IMR-90 (cell line): ENCODE results near the gene WRAP73. TPM values are rescaled to one million over a fixed set of nuclear protein-coding genes. Genes with fewer than 3 reads are reported as not detected.

Source experiments
- ATAC-seq: fragments of 200-7000 bp; cut with Tn5 transposase; 2 replicates; pipeline ENCODE4 v1.9.1; 2020; ENCODE audit warnings: low read depth, mild to moderate bottlenecking, moderate library complexity
- BruUV-seq: library from RNA; stranded (reverse); fragments of 400-500 nt; replicated peaks from 2 replicates; lab custom pipeline; 2021; lab: Mats Ljungman, UMichigan
- CTCF ChIA-PET: fragments of 300-600 bp; formaldehyde crosslinking; extraction: SDS; loops from one replicate; lab custom pipeline; 2021; ENCODE audit warnings: antibody characterized with exemption; lab: Yijun Ruan, JAX
- POLR2A ChIA-PET: fragments of 300-600 bp; sonication (Branson Sonifier 250); formaldehyde crosslinking; loops from one replicate; lab custom pipeline; 2022; ENCODE audit warnings: antibody characterized with exemption; ENCODE audit not compliant: unreplicated experiment; lab: Charles Lee
- DNase-seq: peaks from one replicate; pipeline ENCODE4 v3.0.0; 2013
- H2AFZ ChIP-seq: replicated peaks from 2 replicates; pipeline ENCODE3; 2013; ENCODE audit warnings: low read length, mild to moderate bottlenecking; ENCODE audit not compliant: poor library complexity
- H2AK5ac ChIP-seq: 2 replicates; pipeline ENCODE4 v1.6.1; 2013; ENCODE audit warnings: low read depth, low read length, inconsistent platforms
- H2AK9ac ChIP-seq: replicated peaks from 2 replicates; pipeline ENCODE3; 2013; ENCODE audit warnings: mild to moderate bottlenecking, low read depth, low read length, moderate library complexity; ENCODE audit not compliant: poor library complexity
- H2BK120ac ChIP-seq: 2 replicates; pipeline ENCODE4 v1.6.1; 2013; ENCODE audit warnings: low read depth, low read length, inconsistent platforms
- H2BK15ac ChIP-seq: 3 replicates; pipeline ENCODE4 v1.6.1; 2013; ENCODE audit warnings: low read depth, low read length, inconsistent platforms
- H2BK20ac ChIP-seq: 2 replicates; pipeline ENCODE4 v1.6.1; 2013; ENCODE audit warnings: low read depth, mild to moderate bottlenecking, inconsistent platforms, low read length, moderate library complexity
- H2BK5ac ChIP-seq: 2 replicates; pipeline ENCODE4 v1.6.1; 2013; ENCODE audit warnings: mild to moderate bottlenecking, low read depth, low read length, inconsistent platforms; ENCODE audit not compliant: poor library complexity, severe bottlenecking
- H3K14ac ChIP-seq: replicated peaks from 2 replicates; pipeline ENCODE4 v1.6.1; 2013; ENCODE audit warnings: low read depth, low read length, inconsistent platforms
- H3K18ac ChIP-seq: 2 replicates; pipeline ENCODE4 v1.6.1; 2013; ENCODE audit warnings: low read depth, low read length, control low read depth
- H3K23ac ChIP-seq: 2 replicates; pipeline ENCODE4 v1.6.1; 2013; ENCODE audit warnings: low read depth, low read length, inconsistent platforms
- H3K27ac ChIP-seq: 2 replicates; pipeline ENCODE4 v1.5.1; 2013; ENCODE audit warnings: mild to moderate bottlenecking, control low read depth, low read length; ENCODE audit not compliant: insufficient read depth
- H3K27me3 ChIP-seq: 2 replicates; pipeline ENCODE4 v1.6.1; 2013; ENCODE audit warnings: low read length; ENCODE audit not compliant: control insufficient read depth, insufficient read depth
- H3K36me3 ChIP-seq: 2 replicates; pipeline ENCODE4 v1.6.1; 2013; ENCODE audit warnings: low read length, mixed read lengths; ENCODE audit not compliant: control insufficient read depth, insufficient read depth
- H3K4ac ChIP-seq: 2 replicates; pipeline ENCODE4 v1.6.1; 2013; ENCODE audit warnings: low read depth, low read length, inconsistent platforms
- H3K4me1 ChIP-seq: 2 replicates; pipeline ENCODE4 v1.6.1; 2013; ENCODE audit warnings: low read length, mixed read lengths; ENCODE audit not compliant: control insufficient read depth, insufficient read depth
- H3K4me2 ChIP-seq: 2 replicates; pipeline ENCODE4 v1.6.1; 2013; ENCODE audit warnings: low read depth, mild to moderate bottlenecking, control low read depth, low read length, moderate library complexity
- H3K4me3 ChIP-seq: 2 replicates; pipeline ENCODE4 v1.5.1; 2013; ENCODE audit warnings: low read depth, mild to moderate bottlenecking, control low read depth, low read length, moderate library complexity; ENCODE audit not compliant: insufficient read depth
- H3K56ac ChIP-seq: 2 replicates; pipeline ENCODE4 v1.6.1; 2013; ENCODE audit warnings: low read length, inconsistent platforms; ENCODE audit not compliant: insufficient read depth; ENCODE audit errors: extremely low read depth
- H3K79me1 ChIP-seq, 2 experiments: 2 replicates each; pipeline ENCODE4 v1.6.1; 2013; ENCODE audit warnings: low read length in 2 of 2, inconsistent platforms in 1 of 2, low read depth in 1 of 2
- H3K9ac ChIP-seq: 2 replicates; pipeline ENCODE4 v1.6.1; 2013; ENCODE audit warnings: low read depth, low read length, control low read depth
- H3K9me1 ChIP-seq: 2 replicates; pipeline ENCODE4 v1.6.1; 2013; ENCODE audit warnings: low read length, inconsistent platforms; ENCODE audit not compliant: insufficient read depth
- H3K9me3 ChIP-seq: 2 replicates; pipeline ENCODE4 v1.6.1; 2013; ENCODE audit warnings: low read length; ENCODE audit not compliant: control insufficient read depth, insufficient read depth
- H4K20me1 ChIP-seq: 2 replicates; pipeline ENCODE4 v1.6.1; 2013; ENCODE audit warnings: low read length, inconsistent platforms; ENCODE audit not compliant: insufficient read depth
- H4K5ac ChIP-seq: 2 replicates; pipeline ENCODE4 v1.6.1; 2013; ENCODE audit warnings: mild to moderate bottlenecking, low read depth, low read length, control low read depth
- H4K8ac ChIP-seq, 2 experiments: 2 replicates each; pipeline ENCODE4 v1.6.1; 2013; ENCODE audit warnings: low read depth in 2 of 2, low read length in 2 of 2, control low read depth in 1 of 2, inconsistent platforms in 1 of 2
- H4K91ac ChIP-seq: 2 replicates; pipeline ENCODE4 v1.6.1; 2013; ENCODE audit warnings: low read depth, low read length, inconsistent platforms; ENCODE audit not compliant: insufficient read depth
- CHD1 ChIP-seq: IDR thresholded peaks from 2 replicates; pipeline ENCODE4 v1.6.1; 2012; ENCODE audit warnings: low read depth, low read length, improper control_type of control experiment
- FOS ChIP-seq: fragments of 150-350 bp; IDR thresholded peaks from 2 replicates; pipeline ENCODE4 v1.6.1; 2016; ENCODE audit warnings: low read depth, low read length
- MXI1 ChIP-seq: IDR thresholded peaks from 2 replicates; pipeline ENCODE4 v1.6.1; 2012; ENCODE audit warnings: low read depth, mild to moderate bottlenecking, low read length, moderate library complexity, borderline replicate concordance
- SMC3 ChIP-seq: fragments of 150-350 bp; IDR thresholded peaks from 2 replicates; pipeline ENCODE4 v1.6.1; 2016; ENCODE audit warnings: low read depth, mild to moderate bottlenecking, antibody characterized with exemption, low read length, moderate library complexity
- WGBS, 2 experiments: methylation state at CpG; one replicate each; pipeline versions ENCODE4 v1.1.5 to v1.1.7; 2013; ENCODE audit warnings: missing lambda C conversion rate in 2 of 2; ENCODE audit not compliant: insufficient read length in 1 of 2; ENCODE audit errors: extremely low coverage in 2 of 2; 5-methylcytosine and 5-hydroxymethylcytosine counted together
- dilution Hi-C: fragments of 300-500 bp; cut with HindIII; formaldehyde crosslinking; loops from one replicate; pipeline ENCODE4 v1.14.3; 2018; ENCODE audit warnings: low sequenced_read_pairs; ENCODE audit not compliant: unreplicated experiment
- in situ Hi-C: fragments of 300-500 bp; cut with MboI; formaldehyde crosslinking; loops from 3 replicates; pipeline ENCODE4 v1.14.3; 2019; ENCODE audit warnings: low sequenced_read_pairs, inconsistent platforms, mixed read lengths
- intact Hi-C: fragments of 100-400 bp; cut with micrococcal nuclease; formaldehyde crosslinking; loops from 2 replicates; pipeline ENCODE4 v1.10.0; 2022
- polyA plus RNA-seq, 3 experiments: library from polyadenylated mRNA; depleted of rRNA; stranded (reverse); fragments of >200 nt; gene quantifications; 2 replicates each; pipeline ENCODE4 v1.2.3, GENCODE V29; 2012; ENCODE audit warnings: low replicate concordance in 1 of 3
- total RNA-seq: library from RNA; depleted of rRNA; stranded (reverse); fragments of >200 nt; gene quantifications from 2 replicates; pipeline ENCODE4 v1.2.3, GENCODE V29; 2012
- TF ChIP-seq, protein P1 (sequence below): fragments of 150-350 bp; IDR thresholded peaks from 2 replicates; pipeline ENCODE4 v1.6.1; 2017; ENCODE audit warnings: mild to moderate bottlenecking, antibody characterized with exemption, low read length, low read depth

Gene WRAP73
- total and polyA plus RNA-seq, 2 of the 4 experiments (the other 2 are of a cell fraction): 10.8 to 23.6 TPM

- H3K9ac ChIP-seq: no peak overlapping the region
- H3K4me1 ChIP-seq: peaks cover 18% of the 10 kb centered on the region
- H3K14ac ChIP-seq: no peak overlapping the region
- no peaks in the 10 kb centered on the region for H3K9me3 ChIP-seq
- H4K8ac ChIP-seq: no peak overlapping the region
- H2BK5ac ChIP-seq: no peak overlapping the region
- no peak for DNase-seq
- in situ Hi-C loops: no loop called here
- peaks cover 29% of the 10 kb centered on the region; the same call in 1 of the 2 replicates for H3K27me3 ChIP-seq
- WGBS, 2 experiments: 11% methylated on average over 5 of the region's 27 CpGs; no CpG with 5 or more reads in 1 of the 2 experiments
- no peaks in the 10 kb centered on the region for H4K20me1 ChIP-seq
- no peak overlapping the region for H3K4ac ChIP-seq
- no peak overlapping the region for H3K27ac ChIP-seq
- peak overlapping the region; percentile 15; the same call in 1 of the 2 replicates for H3K4me2 ChIP-seq
- H3K9me1 ChIP-seq: no peaks in the 10 kb centered on the region
- no peak overlapping the region for H2AK5ac ChIP-seq
- H2BK20ac ChIP-seq: no peak overlapping the region
- no peak overlapping the region for H2AK9ac ChIP-seq
- H4K91ac ChIP-seq: no peak overlapping the region
- no peak overlapping the region for H3K23ac ChIP-seq
- POLR2A ChIA-PET: no interaction called here
- no peak overlapping the region for H3K56ac ChIP-seq
- BruUV-seq: no TSS peak
- TF ChIP-seq FOS: no peak
- TF ChIP-seq, protein P1, sequence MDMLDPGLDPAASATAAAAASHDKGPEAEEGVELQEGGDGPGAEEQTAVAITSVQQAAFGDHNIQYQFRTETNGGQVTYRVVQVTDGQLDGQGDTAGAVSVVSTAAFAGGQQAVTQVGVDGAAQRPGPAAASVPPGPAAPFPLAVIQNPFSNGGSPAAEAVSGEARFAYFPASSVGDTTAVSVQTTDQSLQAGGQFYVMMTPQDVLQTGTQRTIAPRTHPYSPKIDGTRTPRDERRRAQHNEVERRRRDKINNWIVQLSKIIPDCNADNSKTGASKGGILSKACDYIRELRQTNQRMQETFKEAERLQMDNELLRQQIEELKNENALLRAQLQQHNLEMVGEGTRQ: no peak
- TF ChIP-seq MXI1: no peak
- no peak for TF ChIP-seq CHD1
- no peak for TF ChIP-seq SMC3
- H3K36me3 ChIP-seq: no peaks in the 10 kb centered on the region
- H2BK15ac ChIP-seq: no peak overlapping the region
- no peaks in the 10 kb centered on the region for H3K79me1 ChIP-seq
- no peak overlapping the region for H2BK120ac ChIP-seq
- no peak for ATAC-seq
- no peak overlapping the region for H4K5ac ChIP-seq
- intact Hi-C loops: no loop called here
- CTCF ChIA-PET: no interaction called here
- H2AFZ ChIP-seq: peak overlapping the region; percentile 67
- dilution Hi-C loops: no loop called here
- H3K18ac ChIP-seq: no peak overlapping the region
- peak overlapping the region; percentile 23; the same call in 1 of the 2 replicates for H3K4me3 ChIP-seq
Measured at GRCh38 chr1:3610527-3611169, 39.3 kb downstream of the WRAP73 start.
